PC-3 (cell line): ENCODE results near the gene CSNK1A1. TPM values are rescaled to one million over a fixed set of nuclear protein-coding genes. Genes with fewer than 3 reads are reported as not detected.

Experiments used
- ATAC-seq: fragments of 200-7000 bp; cut with Tn5 transposase; 2 replicates; pipeline ENCODE4 v1.9.1; 2020; ENCODE audit warnings: mild to moderate bottlenecking, moderate library complexity
- BruUV-seq: library from RNA; stranded (reverse); fragments of 400-500 nt; replicated peaks from 2 replicates; lab custom pipeline; 2021; lab: Mats Ljungman, UMichigan
- CTCF ChIA-PET: fragments of 300-600 bp; sonication (Branson Sonifier 250); formaldehyde crosslinking; loops from one replicate; lab custom pipeline; 2022; ENCODE audit warnings: antibody characterized with exemption; lab: Charles Lee
- POLR2A ChIA-PET: fragments of 300-600 bp; sonication (Branson Sonifier 250); formaldehyde crosslinking; loops from one replicate; lab custom pipeline; 2022; ENCODE audit warnings: antibody characterized with exemption; ENCODE audit not compliant: unreplicated experiment; lab: Charles Lee
- DNase-seq: peaks from one replicate; pipeline ENCODE4 v3.0.0-alpha.2; 2015
- H2AFZ ChIP-seq: fragments of 300-600 bp; sonication (generic); 2 replicates; pipeline ENCODE4 v1.6.0; 2016; ENCODE audit warnings: antibody characterized with exemption, low read length
- H3F3A ChIP-seq: fragments of 300-600 bp; sonication (generic); one replicate; pipeline ENCODE4 v1.6.0; 2017; ENCODE audit warnings: antibody characterized with exemption, low read length, control low read depth, mild to moderate bottlenecking; ENCODE audit not compliant: unreplicated experiment
- H3K27ac ChIP-seq: fragments of 300-600 bp; sonication (generic); 2 replicates; pipeline ENCODE4 v1.5.1; 2016; ENCODE audit warnings: mild to moderate bottlenecking, low read length
- H3K27me3 ChIP-seq: fragments of 300-600 bp; sonication (generic); 2 replicates; pipeline ENCODE4 v1.6.1; 2016; ENCODE audit warnings: low read length, mixed read lengths
- H3K36me3 ChIP-seq: fragments of 300-600 bp; sonication (generic); 2 replicates; pipeline ENCODE4 v1.6.1; 2016; ENCODE audit warnings: low read depth, mixed run types, low read length, mixed read lengths
- H3K4me1 ChIP-seq: fragments of 300-600 bp; sonication (generic); 2 replicates; pipeline ENCODE4 v1.5.1; 2016; ENCODE audit warnings: low read length; ENCODE audit not compliant: insufficient read depth
- H3K4me2 ChIP-seq: fragments of 300-600 bp; sonication (generic); 2 replicates; pipeline ENCODE4 v1.6.0; 2016; ENCODE audit warnings: low read length
- H3K4me3 ChIP-seq: fragments of 300-600 bp; sonication (generic); 2 replicates; pipeline ENCODE4 v1.5.1; 2016; ENCODE audit warnings: mild to moderate bottlenecking, low read length, mixed read lengths
- H3K79me2 ChIP-seq: fragments of 300-600 bp; sonication (generic); 2 replicates; pipeline ENCODE4 v1.6.1; 2017; ENCODE audit warnings: low read length, mixed read lengths
- H3K9ac ChIP-seq: fragments of 300-600 bp; sonication (generic); 2 replicates; pipeline ENCODE4 v1.6.0; 2016; ENCODE audit warnings: mild to moderate bottlenecking, low read length
- H3K9me2 ChIP-seq: fragments of 300-600 bp; sonication (generic); replicated peaks from 2 replicates; pipeline ENCODE4 v1.6.1; 2016; ENCODE audit warnings: mixed run types, low read length, mixed read lengths
- H3K9me3 ChIP-seq: fragments of 300-600 bp; sonication (generic); 2 replicates; pipeline ENCODE4 v1.6.1; 2016; ENCODE audit warnings: low read length, mixed read lengths
- H4K20me1 ChIP-seq: fragments of 300-600 bp; sonication (generic); 2 replicates; pipeline ENCODE4 v1.6.1; 2016; ENCODE audit warnings: low read length, mixed read lengths
- CTCF ChIP-seq: fragments of 300-600 bp; sonication (generic); conservative IDR thresholded peaks from 2 replicates; pipeline ENCODE4 v1.5.1; 2017; ENCODE audit warnings: antibody characterized with exemption, low read depth, mild to moderate bottlenecking, low read length
- EZH2 ChIP-seq: fragments of 300-600 bp; sonication (generic); IDR thresholded peaks from one replicate; pipeline ENCODE4 v1.6.1; 2017; ENCODE audit warnings: antibody characterized with exemption, mild to moderate bottlenecking, low read length; ENCODE audit not compliant: unreplicated experiment
- EZH2phosphoT487 ChIP-seq: fragments of 300-600 bp; sonication (generic); IDR thresholded peaks from 2 replicates; pipeline ENCODE4 v1.6.1; 2018; ENCODE audit warnings: mild to moderate bottlenecking, antibody characterized with exemption, low read length, borderline replicate concordance
- intact Hi-C: fragments of 100-400 bp; cut with micrococcal nuclease; formaldehyde crosslinking; loops from 2 replicates; pipeline ENCODE4 v1.9.0; 2023
- total RNA-seq: library from RNA; depleted of rRNA; stranded (reverse); fragments of >200 nt; gene quantifications from 2 replicates; pipeline ENCODE4 v1.2.3, GENCODE V29; 2014

The CSNK1A1 gene
- total RNA-seq, 1 experiment from 2014 or later = 586 TPM

- ATAC-seq = peak; percentile 70
- DNase-seq = peak; percentile 81
- no peaks in the 10 kb centered on the region for H3K36me3 ChIP-seq
- H3F3A ChIP-seq = no peaks in the 10 kb centered on the region
- no peaks in the 10 kb centered on the region for H3K27me3 ChIP-seq
- no peaks in the 10 kb centered on the region for H3K9me2 ChIP-seq
- peak within 1 kb of the TSS; percentile 69 for H3K4me3 ChIP-seq
- peak; percentile 12; the same call in 1 of the 2 replicates for TF ChIP-seq CTCF
- peak; percentile 47; the same call in 1 of the 2 replicates for TF ChIP-seq EZH2phosphoT487
- TF ChIP-seq EZH2 = no peak
- H2AFZ ChIP-seq = peak within 1 kb of the TSS; percentile 93
- CTCF ChIA-PET = interaction anchor here (0.7 kb wide), 1 partner anchor 37 kb away, joined by 4 read pairs; no protein-coding TSS in a partner anchor
- H3K27ac ChIP-seq = peak within 1 kb of the TSS; percentile 21
- no peaks in the 10 kb centered on the region for H3K79me2 ChIP-seq
- no TSS peak for BruUV-seq
- peak within 1 kb of the TSS; percentile 67 for H3K9ac ChIP-seq
- peak within 1 kb of the TSS; percentile 90 for H3K4me2 ChIP-seq
- H3K4me1 ChIP-seq = peaks cover 20% of the 10 kb centered on the region
- H4K20me1 ChIP-seq = no peaks in the 10 kb centered on the region
- POLR2A ChIA-PET = no interaction called here
- intact Hi-C loops = loop anchor here (1.0 kb wide), 1 partner anchor 37 kb away; no protein-coding TSS in a partner anchor
- H3K9me3 ChIP-seq = no peaks in the 10 kb centered on the region
Measured at GRCh38 chr5:149581192-149581861, 30.1 kb upstream of the CSNK1A1 start, which contains the start of gene ARHGEF37. Gene ARHGEF37, plus strand, starts transcription at chr5:149581498. Its CDS starts 16,272 bp downstream, at chr5:149597770.

GRCh38 chr5:149580808-149581191 lies 29.6 kb upstream of the CSNK1A1 start:
- H3F3A ChIP-seq = no peaks in the 10 kb centered on the region
- intact Hi-C loops = loop anchor here (1.0 kb wide), 1 partner anchor 38 kb away; no protein-coding TSS in a partner anchor
- no peaks in the 10 kb centered on the region for H3K9me2 ChIP-seq
- H4K20me1 ChIP-seq = no peaks in the 10 kb centered on the region
- DNase-seq = no peak
- ChIA-PET POLR2A (no interaction called here), CTCF (no interaction called here)
- H3K4me1 ChIP-seq = peaks cover 20% of the 10 kb centered on the region
- H3K36me3 ChIP-seq = no peaks in the 10 kb centered on the region
- H3K9ac ChIP-seq = peak overlapping the region; percentile 67
- H3K9me3 ChIP-seq = no peaks in the 10 kb centered on the region
- H3K27ac ChIP-seq = peak overlapping the region; percentile 21
- H3K79me2 ChIP-seq = no peaks in the 10 kb centered on the region
- TSS peak; percentile 93 for BruUV-seq
- peak; percentile 27 for ATAC-seq
- no peak for TF ChIP-seq CTCF
- TF ChIP-seq EZH2 = no peak
- no peak for TF ChIP-seq EZH2phosphoT487
- H2AFZ ChIP-seq = peak overlapping the region; percentile 93
- peak overlapping the region; percentile 69 for H3K4me3 ChIP-seq
- H3K4me2 ChIP-seq = peak overlapping the region; percentile 90
- no peaks in the 10 kb centered on the region for H3K27me3 ChIP-seq

- Histone ChIP-seq H3K27ac (no peak overlapping the region), H3K9me3 (no peaks in the 10 kb centered on the region), H3K4me1 (peaks cover 20% of the 10 kb centered on the region), H2AFZ (no peak overlapping the region), H3F3A (no peaks in the 10 kb centered on the region), H3K27me3 (no peaks in the 10 kb centered on the region), H3K36me3 (no peaks in the 10 kb centered on the region), H3K9ac (no peak overlapping the region), H3K79me2 (no peaks in the 10 kb centered on the region), H4K20me1 (no peaks in the 10 kb centered on the region), H3K9me2 (no peaks in the 10 kb centered on the region), H3K4me2 (no peak overlapping the region), H3K4me3 (no peak overlapping the region)
- no peak for DNase-seq
- TF ChIP-seq CTCF = no peak
- no peak for TF ChIP-seq EZH2
- no peak for TF ChIP-seq EZH2phosphoT487
- no peak for ATAC-seq
- no TSS peak for BruUV-seq
- CTCF ChIA-PET = no interaction called here
- POLR2A ChIA-PET = interaction anchor here (0.7 kb wide), 1 partner anchor 138 kb away, joined by 3 read pairs; no protein-coding TSS in a partner anchor
- intact Hi-C loops = no loop called here
Measured at GRCh38 chr5:149578896-149579295, 27.7 kb upstream of the CSNK1A1 start.
